HCT116 (cell line): Measurements from ENCODE around the gene FBN1. TPM values are rescaled to one million over a fixed set of nuclear protein-coding genes. Genes with fewer than 3 reads are reported as not detected.

Experiments used
- ATAC-seq: fragments of 200-7000 bp; cut with Tn5 transposase; 2 replicates; pipeline ENCODE4 v1.9.1; 2020; ENCODE audit warnings: mild to moderate bottlenecking, moderate library complexity
- BruUV-seq: library from RNA; stranded (reverse); fragments of 400-500 nt; replicated peaks from 2 replicates; lab custom pipeline; 2021; lab: Mats Ljungman, UMichigan
- CTCF ChIA-PET: fragments of 300-600 bp; sonication (Branson Sonifier 250); formaldehyde crosslinking; loops from one replicate; lab custom pipeline; 2021; ENCODE audit warnings: antibody characterized with exemption; lab: Charles Lee
- POLR2A ChIA-PET: fragments of 300-600, 350-600 bp; sonication (Branson Sonifier 250); formaldehyde crosslinking; loops from one replicate; lab custom pipeline; 2021; ENCODE audit warnings: antibody characterized with exemption; lab: Charles Lee
- RAD21 ChIA-PET, 2 experiments: fragments of 300-600 bp; sonication (Branson Sonifier 250); formaldehyde crosslinking; loops; one replicate each; lab custom pipeline; 2023; ENCODE audit warnings: low total read pairs in 2 of 2; ENCODE audit not compliant: uncharacterized antibody in 2 of 2, unreplicated experiment in 2 of 2, low non-redundant PET in 1 of 2; lab: Charles Lee
- DNase-seq: peaks from one replicate; pipeline ENCODE4 v3.0.0-alpha.2; 2010; ENCODE audit warnings: low read depth, low spot score
- H2AFZ ChIP-seq: fragments of 200-600 bp; shearing (Covaris generic), sonication (generic); 2 replicates; pipeline ENCODE4 v1.6.1; 2017; ENCODE audit warnings: low read depth, mixed run types, mixed read lengths, antibody characterized with exemption, low read length; ENCODE audit not compliant: poor library complexity, severe bottlenecking
- H3K27ac ChIP-seq: 2 replicates; pipeline ENCODE4 v1.5.1; 2012; ENCODE audit warnings: low read depth, low read length
- H3K27me3 ChIP-seq: fragments of 200-600 bp; sonication (generic); 2 replicates; pipeline ENCODE4 v1.6.1; 2016; ENCODE audit warnings: mixed run types, low read length, mixed read lengths; ENCODE audit not compliant: insufficient read depth
- H3K36me3 ChIP-seq, 2 experiments: fragments of 200-500 bp in 1 of 2; fragments of 200-600 bp in 1 of 2; sonication (Bioruptor generic) in 1 of 2; sonication (generic) in 1 of 2; 2 replicates each; pipeline versions ENCODE4 v1.5.1 to v1.6.1; 2014 to 2016; ENCODE audit warnings: low read length in 2 of 2, inconsistent platforms in 1 of 2, mixed read lengths in 1 of 2, mixed run types in 1 of 2; ENCODE audit not compliant: insufficient read depth in 2 of 2, control insufficient read depth in 1 of 2
- H3K4me1 ChIP-seq, 2 experiments: fragments of 200-600 bp in 1 of 2; sonication (generic) in 1 of 2; 2 replicates each; pipeline versions ENCODE4 v1.5.1 to v1.6.1; 2012 to 2017; ENCODE audit warnings: low read length in 2 of 2, inconsistent platforms in 1 of 2, mild to moderate bottlenecking in 1 of 2, mixed read lengths in 1 of 2, mixed run types in 1 of 2, moderate library complexity in 1 of 2; ENCODE audit not compliant: insufficient read depth in 2 of 2, control insufficient read depth in 1 of 2
- H3K4me2 ChIP-seq: fragments of 200-600 bp; sonication (generic); 2 replicates; pipeline ENCODE4 v1.6.1; 2017; ENCODE audit warnings: mixed run types, low read length, mixed read lengths
- H3K4me3 ChIP-seq, 2 experiments: fragments of 200-600 bp in 1 of 2; sonication (generic) in 1 of 2; replicated peaks in 1 of 2; 2 replicates each; pipeline ENCODE4 v1.5.1; 2011 to 2016; ENCODE audit warnings: low read length in 2 of 2, control low read depth in 1 of 2, low read depth in 1 of 2, mild to moderate bottlenecking in 1 of 2, mixed read lengths in 1 of 2, mixed run types in 1 of 2
- H3K79me2 ChIP-seq: fragments of 200-600 bp; sonication (generic); 2 replicates; pipeline ENCODE4 v1.6.1; 2017; ENCODE audit warnings: mild to moderate bottlenecking, mixed run types, low read length, moderate library complexity, mixed read lengths; ENCODE audit not compliant: insufficient read depth
- H3K9ac ChIP-seq: fragments of 200-600 bp; sonication (generic); 2 replicates; pipeline ENCODE4 v1.6.1; 2016; ENCODE audit warnings: low read length, mixed read lengths
- H3K9me2 ChIP-seq: fragments of 200-600 bp; sonication (generic), shearing (Covaris generic); 2 replicates; pipeline ENCODE4 v1.6.1; 2017; ENCODE audit warnings: mixed run types, mild to moderate bottlenecking, moderate library complexity; ENCODE audit not compliant: insufficient read depth
- H3K9me3 ChIP-seq, 2 experiments: fragments of 200-500 bp in 1 of 2; fragments of 200-600 bp in 1 of 2; sonication (Bioruptor generic) in 1 of 2; sonication (generic) in 1 of 2; 2 replicates each; pipeline ENCODE4 v1.6.1; 2014 to 2017; ENCODE audit warnings: low read length in 2 of 2, mixed read lengths in 2 of 2, inconsistent platforms in 1 of 2, low read depth in 1 of 2, mild to moderate bottlenecking in 1 of 2, mixed run types in 1 of 2, moderate library complexity in 1 of 2; ENCODE audit not compliant: control insufficient read depth in 1 of 2, insufficient read depth in 1 of 2
- H4K20me1 ChIP-seq: fragments of 200-600 bp; sonication (generic), shearing (Covaris generic); 2 replicates; pipeline ENCODE4 v1.6.1; 2017; ENCODE audit warnings: mixed run types, mild to moderate bottlenecking, moderate library complexity; ENCODE audit not compliant: insufficient read depth
- CTCF ChIP-seq, 3 experiments: fragments of 200-600 bp in 1 of 3; sonication (generic) in 1 of 3; IDR thresholded peaks in 2 of 3; conservative IDR thresholded peaks in 1 of 3; 2 replicates each; pipeline ENCODE4 v1.5.1; 2012 to 2017; ENCODE audit warnings: low read depth in 2 of 3, low read length in 2 of 3, antibody characterized with exemption in 1 of 3, borderline replicate concordance in 1 of 3, control low read depth in 1 of 3, mild to moderate bottlenecking in 1 of 3, mixed read lengths in 1 of 3, mixed run types in 1 of 3, moderate library complexity in 1 of 3; ENCODE audit not compliant: insufficient read depth in 1 of 3
- ELF1 ChIP-seq: IDR thresholded peaks from 2 replicates; pipeline ENCODE4 v1.6.1; 2012; ENCODE audit warnings: low read depth, borderline replicate concordance
- EZH2 ChIP-seq: fragments of 200-600 bp; sonication (generic); IDR thresholded peaks from 2 replicates; pipeline ENCODE4 v1.6.1; 2017; ENCODE audit warnings: antibody characterized with exemption, mixed run types
- FOSL1 ChIP-seq: IDR thresholded peaks from 2 replicates; pipeline ENCODE4 v1.6.1; 2012; ENCODE audit warnings: low read depth
- POLR2AphosphoS5 ChIP-seq: IDR thresholded peaks from 2 replicates; pipeline ENCODE4 v1.6.1; 2011; ENCODE audit warnings: mild to moderate bottlenecking, low read depth, low read length, moderate library complexity
- RAD21 ChIP-seq: IDR thresholded peaks from 2 replicates; pipeline ENCODE4 v1.6.1; 2012; ENCODE audit warnings: low read depth, mild to moderate bottlenecking
- REST ChIP-seq: IDR thresholded peaks from 2 replicates; pipeline ENCODE4 v1.6.1; 2012; ENCODE audit warnings: low read depth
- SIN3A ChIP-seq: IDR thresholded peaks from 2 replicates; pipeline ENCODE4 v1.6.1; 2012; ENCODE audit warnings: low read depth
- TCF7L2 ChIP-seq: IDR thresholded peaks from 2 replicates; pipeline ENCODE4 v1.7.0; 2011; ENCODE audit warnings: borderline replicate concordance, inconsistent platforms; ENCODE audit not compliant: insufficient read depth, insufficient read length; ENCODE audit errors: extremely low read depth
- ZBTB33 ChIP-seq: IDR thresholded peaks from 2 replicates; pipeline ENCODE4 v1.6.1; 2011; ENCODE audit warnings: mild to moderate bottlenecking, low read length, moderate library complexity; ENCODE audit not compliant: insufficient replicate concordance; ENCODE audit errors: extremely low read depth
- ZFX ChIP-seq: fragments of 450-650 bp; IDR thresholded peaks from 2 replicates; pipeline ENCODE4 v1.6.1; 2017
- intact Hi-C: fragments of 100-400 bp; cut with micrococcal nuclease; formaldehyde crosslinking; loops from 2 replicates; pipeline ENCODE4 v1.10.0; 2022
- total RNA-seq: library from RNA; stranded (reverse); gene quantifications from one replicate; pipeline ENCODE4 v1.2.1, GENCODE V29; 2021; ENCODE audit not compliant: unreplicated experiment

The FBN1 gene
- total RNA-seq, 1 experiment from 2014 or later: 1.7 TPM

- Histone ChIP-seq H3K9ac (no peak overlapping the region), H2AFZ (no peak overlapping the region), H3K27ac (no peak overlapping the region), H3K9me3 (no peaks in the 10 kb centered on the region), H3K4me3 (no peak overlapping the region), H3K36me3 (no peaks in the 10 kb centered on the region), H4K20me1 (no peaks in the 10 kb centered on the region), H3K4me2 (no peak overlapping the region), H3K4me1 (no peaks in the 10 kb centered on the region), H3K9me2 (no peaks in the 10 kb centered on the region), H3K79me2 (no peaks in the 10 kb centered on the region), H3K27me3 (no peaks in the 10 kb centered on the region)
- no peak for TF ChIP-seq FOSL1
- TF ChIP-seq SIN3A: no peak
- 0 out of 6 replicates have a peak, but pooled peaks of 1 of the 3 experiments have one; percentile 13 for TF ChIP-seq CTCF (IDR thresholded peaks at IDR 0.05 in 2 of 3, conservative IDR thresholded peaks at IDR 0.05 in 1 of 3; ENCODE audit: borderline replicate concordance in 1 of 3, insufficient read depth in 1 of 3, low read depth in 2 of 3, low read length in 2 of 3)
- POLR2A ChIA-PET: no interaction called here
- RAD21 ChIA-PET: no interaction called here
- ATAC-seq (no peak), DNase-seq (no peak)
- CTCF ChIA-PET: no interaction called here
- BruUV-seq: no TSS peak
- intact Hi-C loops: no loop called here
These were observed 42.4 kb downstream of the FBN1 start for GRCh38 chr15:48603123-48603500.

- TF ChIP-seq REST: no peak
- TF ChIP-seq ZFX: no peak
- TF ChIP-seq ELF1: no peak
- TF ChIP-seq ZBTB33: no peak
- no peak for TF ChIP-seq TCF7L2
- no peak for TF ChIP-seq RAD21
- TF ChIP-seq EZH2: no peak
- TF ChIP-seq POLR2AphosphoS5: no peak
- Histone ChIP-seq H3K9me3 (no peaks in the 10 kb centered on the region), H3K79me2 (no peaks in the 10 kb centered on the region), H3K9me2 (no peaks in the 10 kb centered on the region), H3K27ac (no peak overlapping the region), H4K20me1 (no peaks in the 10 kb centered on the region), H3K36me3 (no peaks in the 10 kb centered on the region), H2AFZ (no peak overlapping the region), H3K9ac (no peak overlapping the region), H3K4me3 (no peak overlapping the region), H3K4me2 (no peak overlapping the region), H3K4me1 (no peaks in the 10 kb centered on the region), H3K27me3 (no peaks in the 10 kb centered on the region)
- intact Hi-C loops: no loop called here
- DNase-seq: no peak
- BruUV-seq: no TSS peak
- no peak for ATAC-seq
- ChIA-PET RAD21 (no interaction called here), CTCF (no interaction called here), POLR2A (no interaction called here)
These were observed 43.0 kb downstream of the FBN1 start for GRCh38 chr15:48602358-48603122.
